ENCODE measurements around the gene EXD3. TPM values are rescaled to one million over a fixed set of nuclear protein-coding genes. Genes with fewer than 3 reads are reported as not detected.

Gene EXD3
- total and polyA plus RNA-seq, 2 of the 13 experiments (the other 11 are each of a cell fraction or from before 2014, with no cell fraction given): 2.7 to 4.8 TPM

GRCh38 chr9:137454597-137455358 is 31.8 kb upstream of the EXD3 start (continued):
- TF ChIP-seq IKZF5 (CRISPR knock-in tag; IDR thresholded peaks at IDR 0.05) (peak; percentile 91), AHR (CRISPR knock-in tag; IDR thresholded peaks at IDR 0.05) (peak; percentile 64), TIGD3 (CRISPR knock-in tag; IDR thresholded peaks at IDR 0.05; ENCODE audit: borderline replicate concordance) (0 out of 2 replicates have a peak, but pooled peaks have one; percentile 81), NCOA1 (CRISPR knock-in tag; IDR thresholded peaks at IDR 0.05) (0 out of 2 replicates have a peak, but pooled peaks have one; percentile 89), PHF20 (CRISPR knock-in tag; IDR thresholded peaks at IDR 0.05) (0 out of 2 replicates have a peak, but pooled peaks have one; percentile 37), EP300 (IDR thresholded peaks at IDR 0.05; ENCODE audit: low read depth in 2 of 2, low read length in 2 of 2) (peak in 1 of 2 experiments; percentile 70; a peak in 2 of 4 replicates), EP300 (CRISPR knock-in tag; IDR thresholded peaks at IDR 0.05; ENCODE audit: borderline replicate concordance) (peak; percentile 84), ZNF724P (CRISPR knock-in tag; IDR thresholded peaks at IDR 0.05; ENCODE audit: borderline replicate concordance) (peak; percentile 85; the same call in 1 of the 2 replicates), ZNF607 (CRISPR knock-in tag; IDR thresholded peaks at IDR 0.05; ENCODE audit: borderline replicate concordance) (peak; percentile 96), FOXA3 (CRISPR knock-in tag; IDR thresholded peaks at IDR 0.05) (peak; percentile 72), KDM1A (CRISPR knock-in tag; IDR thresholded peaks at IDR 0.05) (peak; percentile 44; the same call in 1 of the 2 replicates), MEF2D (CRISPR knock-in tag; IDR thresholded peaks at IDR 0.05) (peak; percentile 94), MXD3 (CRISPR knock-in tag; IDR thresholded peaks at IDR 0.05) (peak; percentile 96), ZNF616 (CRISPR knock-in tag; IDR thresholded peaks at IDR 0.05; ENCODE audit: low read depth) (peak; percentile 95; the same call in 1 of the 2 replicates), REL (CRISPR knock-in tag; conservative IDR thresholded peaks at IDR 0.05) (no peak), ZMYM3 (CRISPR knock-in tag; IDR thresholded peaks at IDR 0.05) (peak; percentile 53; the same call in 1 of the 2 replicates), THRA (CRISPR knock-in tag; IDR thresholded peaks at IDR 0.05; ENCODE audit: borderline replicate concordance) (peak; percentile 93), ZNF850 (CRISPR knock-in tag; conservative IDR thresholded peaks at IDR 0.05) (peak; percentile 97), PBX2 (CRISPR knock-in tag; IDR thresholded peaks at IDR 0.05) (no peak), ZNF580 (CRISPR knock-in tag; IDR thresholded peaks at IDR 0.05; ENCODE audit: borderline replicate concordance, low read depth) (peak; percentile 90), KDM6A (CRISPR knock-in tag; IDR thresholded peaks at IDR 0.05; ENCODE audit: low read depth) (peak; percentile 93), TRIM24 (CRISPR knock-in tag; IDR thresholded peaks at IDR 0.05) (peak; percentile 71; the same call in 1 of the 2 replicates), KLF13 (CRISPR knock-in tag; IDR thresholded peaks at IDR 0.05) (peak; percentile 27; the same call in 1 of the 2 replicates), CEBPG (CRISPR knock-in tag; IDR thresholded peaks at IDR 0.05) (peak; percentile 36), ZNF253 (CRISPR knock-in tag; IDR thresholded peaks at IDR 0.05; ENCODE audit: borderline replicate concordance) (peak; percentile 90; the same call in 1 of the 2 replicates)
